SKM-1 treated with dmso at 0.1 percent for 144 hours (cell line): Measurements from ENCODE around the gene NFKBIE.

Experiments used
- DNase-seq: peaks from one replicate; lab custom pipeline; 2025; ENCODE audit not compliant: unreplicated experiment; lab: John Stamatoyannopoulos, UW

Gene NFKBIE

DNA sequence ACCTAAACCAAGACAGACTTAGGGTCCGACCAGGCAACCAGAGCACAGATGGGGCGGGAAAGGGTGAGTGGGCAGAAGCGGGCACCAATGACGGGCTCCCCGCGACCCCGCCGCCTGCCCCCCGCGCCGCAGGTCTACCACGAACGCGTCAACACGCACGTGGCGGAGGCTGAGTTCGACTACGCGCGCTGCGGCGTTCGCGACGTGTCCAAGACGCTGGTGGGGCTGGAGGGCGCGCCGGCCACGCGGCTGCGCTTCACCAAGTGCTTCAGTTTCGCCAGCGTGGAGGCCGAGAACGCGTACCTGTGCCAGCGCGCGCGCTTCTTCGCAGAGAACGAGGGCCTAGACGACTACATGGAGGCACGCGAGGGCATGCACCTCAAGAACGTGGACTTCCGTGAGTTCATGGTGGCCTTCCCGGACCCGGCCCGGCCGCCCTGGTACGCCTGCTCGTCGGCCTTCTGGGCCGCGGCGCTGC, 10.0 kb upstream of the NFKBIE start:
- DNase-seq, result no peak

DNA sequence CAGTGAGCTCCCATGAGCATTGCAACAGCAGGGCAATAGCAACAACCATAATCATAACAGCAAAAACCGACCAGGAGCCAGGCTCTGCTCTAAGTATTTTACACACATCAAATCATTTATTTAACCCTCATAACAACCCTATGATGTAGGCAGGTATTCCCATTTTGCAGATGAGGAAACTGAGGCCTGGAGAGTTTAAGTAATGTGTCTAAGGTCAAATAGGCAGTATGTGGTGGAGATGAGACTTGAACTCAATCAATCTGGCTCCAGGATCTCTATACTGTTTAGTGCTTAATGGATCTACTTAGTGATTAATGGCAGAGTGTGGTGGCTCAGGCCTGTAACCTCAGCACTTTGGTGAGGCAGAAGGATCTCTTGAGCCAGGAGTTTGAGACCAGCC, 8.3 kb upstream of the NFKBIE start:
- no peak for DNase-seq

DNA sequence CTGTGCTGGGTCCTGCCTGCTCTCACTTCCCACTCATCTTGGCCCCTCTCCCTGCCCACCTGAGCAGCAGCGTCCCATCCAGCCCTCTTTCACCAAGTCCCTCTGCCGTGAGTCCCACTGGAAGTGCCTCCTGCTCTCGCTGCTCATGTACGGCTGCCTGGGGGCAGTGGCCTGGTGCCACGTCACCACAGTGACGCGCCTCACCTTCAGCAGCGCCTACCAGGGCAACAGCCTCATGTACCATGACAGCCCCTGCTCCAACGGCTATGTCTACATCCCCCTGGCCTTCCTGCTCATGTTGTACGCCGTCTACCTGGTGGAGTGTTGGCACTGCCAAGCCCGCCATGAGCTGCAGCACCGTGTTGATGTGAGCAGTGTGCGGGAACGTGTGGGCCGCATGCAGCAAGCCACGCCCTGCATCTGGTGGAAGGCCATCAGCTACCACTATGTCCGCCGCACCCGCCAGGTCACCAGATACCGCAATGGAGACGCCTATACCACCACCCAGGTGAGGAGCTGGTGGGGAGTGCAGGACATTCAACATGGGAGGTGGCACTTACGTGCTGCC, 7.7 kb upstream of the NFKBIE start:
- DNase-seq, result no peak

DNA sequence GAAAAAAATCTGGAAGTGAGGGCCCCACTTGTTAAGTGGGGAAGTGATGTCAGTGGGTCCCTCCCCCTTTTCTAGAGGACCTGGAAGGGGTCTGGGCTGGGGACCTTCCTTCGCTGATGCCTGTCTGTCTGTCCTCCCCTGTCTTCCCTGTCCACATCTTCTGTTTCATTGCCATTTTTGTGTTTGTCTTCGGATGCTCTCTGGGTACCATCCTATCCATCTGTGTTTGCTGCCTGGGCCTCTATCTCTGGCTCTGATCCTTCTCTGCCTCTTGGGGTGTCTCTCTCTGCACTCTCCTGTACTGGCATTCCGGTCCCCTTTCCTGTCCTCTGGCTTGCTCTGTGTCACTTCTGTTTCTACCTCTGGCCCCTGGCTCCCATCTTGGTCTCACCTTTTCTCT, 7.2 kb upstream of the NFKBIE start:
- no peak for DNase-seq

DNA sequence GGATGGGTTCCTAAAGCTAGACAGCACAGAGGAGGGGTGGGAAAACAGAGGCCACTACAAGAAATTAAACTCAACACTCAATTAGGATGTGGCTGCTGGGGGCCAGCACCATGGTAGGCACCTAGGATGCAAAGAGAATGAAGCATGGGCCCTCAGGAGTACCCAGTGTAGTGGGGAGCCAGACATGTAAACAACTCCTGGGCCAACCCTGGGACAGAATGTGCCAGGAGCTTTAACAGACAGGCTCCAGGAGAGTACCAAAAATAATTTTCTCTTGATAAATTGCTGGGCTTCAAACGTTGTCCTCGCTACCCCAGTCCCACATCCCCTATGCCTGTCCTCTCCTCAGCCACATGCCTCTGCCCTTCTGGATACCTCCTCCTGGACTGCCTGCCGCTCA, 6.6 kb upstream of the NFKBIE start:
- no peak for DNase-seq

DNA sequence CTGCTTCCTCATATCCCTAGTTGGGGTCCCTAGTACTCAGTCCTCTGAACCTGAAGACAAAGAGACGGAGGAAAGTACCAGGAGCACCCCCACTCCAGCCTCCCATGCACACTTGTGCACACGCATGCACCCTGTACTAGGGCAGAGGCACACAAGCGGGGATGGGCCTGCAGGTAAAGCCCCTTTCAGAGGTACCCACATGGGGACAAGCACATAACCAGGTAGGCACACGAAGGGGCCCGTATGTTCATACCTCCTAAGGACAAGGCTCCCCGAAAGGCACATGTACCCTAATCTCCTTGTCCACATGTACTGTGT, 6.0 kb upstream of the NFKBIE start:
- no peak for DNase-seq

DNA sequence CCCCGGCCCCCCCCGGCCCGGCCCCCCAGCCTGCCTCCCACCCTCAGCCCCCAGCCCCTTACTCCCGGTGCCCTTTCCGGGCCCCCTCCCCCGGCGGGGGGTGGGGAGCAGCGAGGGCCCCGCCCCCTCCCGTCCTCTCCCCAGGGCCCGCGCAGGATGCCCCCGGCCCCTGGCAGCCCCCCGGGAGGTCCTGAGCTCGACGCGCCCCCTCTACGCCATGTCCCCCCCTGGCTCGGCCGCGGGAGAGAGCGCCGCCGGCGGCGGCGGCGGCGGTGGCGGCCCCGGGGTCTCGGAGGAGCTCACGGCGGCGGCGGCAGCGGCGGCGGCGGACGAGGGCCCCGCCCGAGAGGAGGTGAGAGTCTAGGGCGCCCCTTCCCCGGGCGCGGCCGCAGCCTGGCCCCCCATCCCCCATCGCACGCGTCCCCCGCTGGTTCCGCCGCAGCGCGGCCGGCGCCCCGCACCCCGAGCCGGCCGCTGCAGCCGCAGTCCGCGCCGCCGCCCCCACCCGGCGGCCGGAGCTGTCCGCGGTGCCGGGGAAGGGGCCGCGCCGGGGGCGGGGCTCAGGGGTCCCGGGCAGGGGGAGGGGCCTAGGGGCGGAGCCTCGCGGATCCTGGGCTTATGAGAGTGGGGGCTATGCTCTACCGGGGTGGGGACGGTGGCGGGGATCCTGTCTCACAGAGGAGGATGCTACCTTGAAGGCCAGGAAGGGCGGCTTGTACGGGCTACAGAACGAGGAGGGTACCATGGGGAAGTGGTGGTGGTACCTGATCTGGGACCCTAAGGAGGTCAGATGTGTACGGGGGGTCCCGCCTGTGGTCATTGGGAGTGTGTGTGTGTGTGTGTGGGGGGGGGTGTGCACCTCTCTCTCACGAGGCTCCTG, 5.4 kb upstream of the NFKBIE start:
- DNase-seq, result no peak

DNA sequence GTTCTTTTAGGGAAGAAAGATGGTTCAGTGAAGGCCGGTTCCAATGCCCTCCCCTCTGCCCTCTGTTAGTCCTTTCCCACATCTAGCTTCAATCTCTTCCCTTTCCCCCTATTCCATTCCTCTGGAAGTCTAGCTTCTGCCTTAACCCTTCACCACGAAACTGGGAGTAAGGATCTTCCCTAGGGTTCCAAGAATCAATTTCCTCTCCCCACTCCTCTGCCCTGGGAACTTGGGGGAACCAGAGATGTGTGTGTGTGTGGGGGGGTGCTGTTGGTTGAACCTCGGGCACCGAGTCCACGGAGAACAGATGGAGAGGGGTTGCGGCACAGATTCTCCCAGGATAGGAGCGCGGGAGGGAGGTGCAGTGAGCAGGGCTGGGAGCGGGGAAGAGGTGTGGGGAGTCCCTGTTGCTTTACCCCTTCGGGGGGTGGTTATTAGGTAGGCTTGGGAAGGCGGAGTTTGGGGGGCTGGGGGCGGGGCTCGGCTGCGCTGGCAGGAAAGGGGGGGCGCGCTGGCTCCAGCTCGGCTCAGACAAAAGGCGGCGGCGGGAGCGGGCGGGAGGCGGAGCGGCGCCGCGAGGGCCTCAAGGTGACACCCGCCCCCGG, 4.7 kb upstream of the NFKBIE start, which contains the start of gene TMEM151B:
Gene TMEM151B (plus strand): TSS at position 530 of the 605 bp plus-strand sequence. CDS start 293 bp downstream, outside the sequence.
- DNase-seq, result no peak

DNA sequence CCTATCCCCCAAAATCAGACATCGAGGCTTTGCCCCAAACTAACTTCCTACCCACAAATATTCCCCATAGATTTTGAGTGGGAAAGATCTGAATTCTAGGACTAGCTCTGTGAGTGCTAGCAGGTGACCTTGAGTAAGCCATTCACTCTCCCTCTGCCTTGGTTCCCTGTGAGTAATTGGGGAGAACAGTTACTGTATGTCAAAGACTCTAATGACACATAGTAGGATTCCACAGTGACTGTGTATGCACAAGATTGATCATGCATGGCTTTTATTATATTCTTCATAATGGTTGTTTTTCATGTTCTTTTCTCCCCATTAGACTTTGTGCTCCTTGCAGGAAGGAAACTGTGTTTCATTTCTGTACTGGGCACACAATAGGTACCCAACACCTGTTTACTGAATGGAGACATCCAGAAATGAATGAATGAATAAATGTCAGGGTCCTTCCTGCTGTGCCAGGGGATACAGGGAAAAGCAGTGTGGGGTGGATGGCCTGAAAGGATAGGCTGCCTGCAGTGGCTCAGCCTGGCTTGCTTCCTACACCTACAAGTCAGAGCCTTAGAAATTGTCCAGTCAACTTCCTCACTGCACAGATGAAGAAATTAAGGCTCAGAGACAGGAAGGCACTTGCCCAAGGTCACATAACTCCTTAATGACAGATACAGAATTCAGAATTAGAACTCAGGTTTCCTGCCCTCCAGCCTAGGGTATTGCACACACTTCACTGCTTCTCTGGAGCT, 4.0 kb upstream of the NFKBIE start:
- peak; percentile 38 for DNase-seq

DNA sequence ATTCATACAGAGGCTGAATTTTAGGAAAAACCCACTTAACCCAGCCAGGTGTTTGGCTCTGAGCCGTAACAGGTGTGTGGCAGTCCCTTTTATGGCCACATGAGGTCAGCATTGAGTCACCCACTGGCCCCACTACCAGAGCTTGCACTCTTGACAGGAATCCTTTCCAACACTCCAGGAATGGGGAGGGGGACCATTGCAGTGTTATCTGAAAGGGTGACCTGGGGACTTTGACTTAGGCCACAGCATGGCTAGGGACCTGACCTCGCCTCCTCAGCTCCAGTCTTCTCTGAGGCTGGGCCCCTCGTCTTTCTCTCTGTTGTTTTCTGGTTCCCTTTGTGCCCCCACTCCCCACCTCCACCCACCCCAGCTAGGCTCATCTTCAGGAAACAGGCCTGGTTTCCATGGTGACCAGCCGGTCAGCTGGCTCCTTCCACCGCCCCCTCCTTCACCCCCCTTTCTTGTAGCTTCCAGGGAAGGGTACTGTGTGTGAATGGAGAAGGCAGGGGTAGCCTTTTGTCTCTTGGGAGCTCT, 2.8 kb upstream of the NFKBIE start:
- DNase-seq, result no peak

DNA sequence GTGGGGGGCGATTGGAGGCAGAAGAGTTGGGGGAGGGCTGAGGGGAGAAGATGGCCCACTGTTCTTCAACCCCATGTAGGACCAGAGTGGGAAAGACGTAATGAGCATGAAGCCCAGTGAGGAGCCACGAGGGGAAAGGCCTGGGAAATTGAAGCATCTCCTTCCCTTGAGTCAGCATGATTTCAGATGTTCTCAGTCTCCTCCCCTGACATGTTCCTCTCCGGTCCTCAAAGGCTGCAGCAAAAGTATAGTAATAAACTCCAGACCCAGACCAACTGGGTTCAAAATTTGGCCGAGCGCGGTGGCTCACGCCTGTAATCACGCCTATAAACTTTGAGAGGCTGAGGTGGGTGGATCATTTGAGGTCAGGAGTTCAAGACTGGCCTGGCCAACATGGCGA, 1.9 kb upstream of the NFKBIE start:
- DNase-seq, result no peak

DNA sequence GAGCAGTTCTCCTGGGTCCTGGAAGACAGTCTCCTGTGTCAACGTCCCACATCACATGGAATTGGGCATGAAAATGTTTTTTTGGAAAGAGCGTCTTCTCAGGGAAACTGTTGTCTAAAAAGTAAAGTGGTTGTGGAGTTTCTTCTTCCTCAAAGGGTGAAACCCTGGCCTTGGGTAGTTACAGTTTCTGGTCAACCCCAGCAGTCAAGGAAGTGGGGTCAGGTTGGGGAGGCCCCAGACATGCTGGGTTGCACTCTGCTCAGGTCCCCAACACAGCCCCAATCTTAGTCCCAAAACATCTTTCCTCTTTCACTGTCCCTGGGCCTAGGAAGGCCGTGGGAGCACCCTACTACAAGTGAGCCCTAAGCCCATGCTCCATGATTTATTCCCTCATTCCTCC, 996 bp upstream of the NFKBIE start:
- no peak for DNase-seq

DNA sequence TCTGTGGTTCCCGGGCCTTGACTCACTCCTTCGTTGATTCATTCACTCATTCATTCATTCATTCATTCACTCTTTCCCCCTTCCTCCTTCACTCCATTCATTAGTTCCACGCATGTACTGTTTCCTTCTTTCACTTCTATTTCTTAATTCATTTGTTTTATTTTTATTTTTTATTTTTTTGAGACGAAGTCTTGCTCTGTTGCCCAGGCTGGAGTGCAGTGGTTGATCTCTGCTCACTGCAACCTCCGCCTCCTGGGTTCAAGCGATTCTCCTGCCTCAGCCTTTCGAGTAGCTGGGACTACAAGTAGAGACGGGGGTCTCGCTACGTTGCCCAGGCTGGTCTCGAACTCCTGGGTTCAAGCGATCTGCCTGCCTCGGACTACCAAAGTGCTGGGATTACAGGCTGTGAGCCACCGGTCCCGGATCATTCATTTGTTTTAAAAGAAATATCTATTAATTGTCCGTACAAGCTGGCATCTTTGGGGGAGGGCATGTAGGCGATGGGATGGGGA, 427 bp upstream of the NFKBIE start:
- DNase-seq, result no peak

DNA sequence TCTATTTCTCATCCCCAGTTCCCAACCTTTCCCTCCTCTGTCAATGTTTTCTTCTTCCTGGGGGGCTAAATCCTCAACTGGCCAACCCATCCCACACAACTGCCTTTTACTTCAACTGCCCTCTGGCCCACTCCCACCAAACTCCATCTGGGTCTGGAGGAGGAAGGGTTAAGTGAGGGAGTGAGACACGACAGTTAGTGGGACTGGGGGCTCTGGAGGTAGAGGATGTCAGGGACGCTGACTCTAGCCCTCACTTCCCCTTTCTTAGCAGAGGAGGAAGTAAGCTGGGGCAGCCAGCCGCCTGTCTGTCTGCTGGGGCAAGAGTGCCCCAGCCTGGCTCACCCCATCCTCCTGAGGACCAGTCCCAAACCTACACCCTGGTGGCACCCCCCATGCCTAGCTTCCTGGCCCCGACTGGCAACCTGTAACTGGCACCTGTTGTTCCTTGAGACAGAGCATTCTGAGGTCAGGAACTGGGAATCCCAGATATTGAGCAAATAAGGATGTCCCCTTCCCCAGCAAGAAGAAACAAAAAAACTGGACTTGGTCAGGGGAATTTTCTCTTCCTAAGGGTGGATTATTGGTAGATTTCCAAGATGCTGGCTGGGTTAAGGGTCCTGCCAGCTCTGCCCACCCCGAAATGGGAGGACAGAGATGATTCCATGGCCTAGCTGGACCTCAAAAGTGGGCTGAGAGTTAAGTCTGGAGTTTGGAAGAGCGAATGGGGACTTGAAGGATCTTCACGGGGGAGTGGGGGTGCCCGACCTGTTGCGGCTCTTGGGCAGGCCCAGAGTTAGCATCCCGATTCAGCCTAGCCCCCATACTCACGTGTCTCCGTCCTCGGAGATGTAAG, 971 bp downstream of the NFKBIE start:
- DNase-seq, result peak; percentile 89

DNA sequence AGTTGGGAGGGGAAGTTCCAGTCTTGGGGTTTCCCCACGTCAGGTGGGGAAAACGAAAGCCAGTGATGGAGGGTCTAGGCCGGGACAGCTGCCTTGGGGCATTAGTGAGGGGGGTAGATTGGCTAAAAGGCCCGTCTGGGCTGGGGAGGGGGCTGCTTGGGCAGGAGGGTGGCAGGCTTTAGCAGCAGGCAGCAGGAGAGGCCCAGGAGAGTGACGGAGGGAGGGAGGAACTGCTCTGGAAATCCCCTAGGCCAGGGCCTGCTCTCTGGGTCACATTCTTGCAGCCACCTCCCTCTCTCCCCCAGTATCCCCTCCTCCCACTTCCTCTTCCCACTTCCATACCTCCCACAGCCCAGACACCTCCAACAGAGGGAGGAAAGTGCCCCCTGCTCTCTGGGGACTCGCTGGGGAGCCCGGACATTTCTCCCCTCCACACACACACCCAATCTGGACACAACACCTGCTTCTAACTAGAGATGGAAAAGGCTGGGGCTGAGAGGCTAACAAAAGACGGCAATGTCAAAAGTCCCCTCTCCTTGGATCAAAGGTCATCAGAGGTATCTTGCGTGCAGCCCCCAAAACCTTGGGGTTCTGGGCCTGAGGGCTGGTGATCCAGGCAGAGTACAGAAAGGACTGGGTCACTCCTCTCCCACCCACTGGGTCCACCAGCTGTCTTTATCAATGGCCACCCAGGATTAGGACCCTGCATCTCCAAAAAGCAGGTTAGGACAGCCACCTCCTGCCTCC, 1.8 kb downstream of the NFKBIE start:
- DNase-seq, result no peak

DNA sequence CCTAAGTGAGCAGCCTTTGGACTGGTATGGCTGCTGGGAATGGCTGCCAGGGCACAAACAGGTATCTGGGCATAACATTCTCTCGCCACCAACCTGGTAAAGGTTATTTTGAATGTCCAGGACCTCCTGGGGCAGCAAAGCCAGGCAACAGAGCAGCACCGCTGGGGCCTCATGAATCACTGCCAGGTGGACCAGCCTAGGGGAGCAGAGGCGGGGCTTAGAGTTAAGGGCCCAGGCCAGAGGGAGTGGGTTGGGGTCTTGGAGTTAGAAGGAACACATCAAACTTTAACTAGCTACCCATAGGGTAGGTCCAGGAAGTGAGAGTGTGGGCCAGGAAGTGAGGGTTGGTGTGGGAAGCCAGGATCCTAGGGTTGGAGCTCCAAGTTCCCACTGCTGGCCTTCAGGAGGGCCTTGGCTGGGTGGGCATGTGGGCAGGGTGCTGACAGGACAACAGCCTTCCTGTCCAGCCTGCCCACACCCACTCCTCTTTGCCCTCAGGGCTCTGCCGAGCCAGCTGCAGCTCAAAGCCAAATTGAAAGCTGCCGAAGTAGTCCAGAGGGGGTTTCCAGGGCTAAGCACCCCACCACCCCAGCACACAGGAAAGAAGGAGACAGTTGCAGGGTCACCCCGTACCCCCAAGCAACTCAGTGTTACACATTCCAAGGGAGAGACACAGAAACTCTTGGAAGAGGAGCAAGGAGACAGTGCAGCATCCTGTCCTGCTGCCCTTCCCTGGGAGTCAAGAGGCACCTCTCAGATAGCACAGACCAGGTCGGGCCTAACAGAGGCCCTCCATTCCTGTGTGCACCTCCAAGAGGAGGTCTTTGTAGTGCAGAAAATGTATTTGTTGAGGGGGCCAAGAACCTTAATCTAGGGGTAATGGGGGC, 2.6 kb downstream of the NFKBIE start:
- DNase-seq, result no peak

DNA sequence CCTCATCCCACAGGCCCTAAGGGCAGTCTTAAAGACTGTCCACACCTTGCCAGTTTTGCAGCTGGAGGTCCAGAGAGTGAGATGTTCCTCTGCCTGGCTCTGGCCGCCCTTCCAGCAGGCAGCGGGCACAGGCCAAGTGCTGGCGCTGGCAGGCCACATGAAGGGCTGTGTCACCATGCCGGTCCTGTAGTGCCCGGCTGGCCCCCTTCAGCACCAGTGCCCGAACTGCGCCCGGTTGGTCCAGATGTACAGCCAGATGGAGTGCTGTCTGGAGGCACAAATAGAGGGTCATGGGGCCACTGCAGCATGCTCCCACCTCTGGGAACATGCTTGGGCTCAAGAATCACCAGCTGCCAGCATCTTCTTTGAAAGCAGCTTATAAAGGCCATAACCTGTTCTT, 3.8 kb downstream of the NFKBIE start:
- DNase-seq, result no peak
